Ramos (cell line): Measurements from ENCODE around the gene SYT15B.
"Not testable (repeated sequence)": the region's sequence is repeated elsewhere in the genome, so short reads cannot be mapped to it uniquely, and the experiment has no call there.

Experiments used
- in situ Hi-C: fragments of 300-500 bp; cut with MboI; formaldehyde crosslinking; loops from one replicate; pipeline ENCODE4 v1.14.3; 2022; ENCODE audit warnings: low sequenced_read_pairs; ENCODE audit not compliant: unreplicated experiment

Gene SYT15B

GRCh38 chr10:47730911-47731310 lies 32.5 kb downstream of the SYT15B start:
- in situ Hi-C loops: not testable (repeated sequence)

- in situ Hi-C loops: not testable (repeated sequence)
Observed at GRCh38 chr10:47725740-47726139, 37.7 kb downstream of the SYT15B start.

- in situ Hi-C loops: not testable (repeated sequence)
Observed at GRCh38 chr10:47725047-47725446, 38.3 kb downstream of the SYT15B start.

- in situ Hi-C loops: not testable (repeated sequence)
Observed at GRCh38 chr10:47724119-47724518, 39.3 kb downstream of the SYT15B start.

GRCh38 chr10:47723362-47723761 lies 40.0 kb downstream of the SYT15B start:
- in situ Hi-C loops: not testable (repeated sequence)

GRCh38 chr10:47717011-47717769 lies 46.2 kb downstream of the SYT15B start:
- in situ Hi-C loops: not testable (repeated sequence)
